Neuron (in vitro differentiated cells): Measurements from ENCODE around the gene CD46.

Source experiments
- H2AFZ ChIP-seq: one replicate; pipeline ENCODE4 v1.6.1; 2013; ENCODE audit warnings: low read depth, mild to moderate bottlenecking, inconsistent platforms, low read length, moderate library complexity
- H3K27me3 ChIP-seq: one replicate; pipeline ENCODE4 v1.6.1; 2013; ENCODE audit warnings: low read length; ENCODE audit not compliant: insufficient read depth
- H3K36me3 ChIP-seq: one replicate; pipeline ENCODE4 v1.6.1; 2013; ENCODE audit warnings: low read length; ENCODE audit not compliant: insufficient read depth
- H3K4me1 ChIP-seq: one replicate; pipeline ENCODE4 v1.6.1; 2013; ENCODE audit warnings: low read length; ENCODE audit not compliant: insufficient read depth
- H3K4me3 ChIP-seq: 2 replicates; pipeline ENCODE4 v1.5.1; 2013; ENCODE audit warnings: mild to moderate bottlenecking, low read length, moderate library complexity
- H3K9me3 ChIP-seq: one replicate; pipeline ENCODE4 v1.6.1; 2013; ENCODE audit warnings: low read length

Gene CD46

DNA sequence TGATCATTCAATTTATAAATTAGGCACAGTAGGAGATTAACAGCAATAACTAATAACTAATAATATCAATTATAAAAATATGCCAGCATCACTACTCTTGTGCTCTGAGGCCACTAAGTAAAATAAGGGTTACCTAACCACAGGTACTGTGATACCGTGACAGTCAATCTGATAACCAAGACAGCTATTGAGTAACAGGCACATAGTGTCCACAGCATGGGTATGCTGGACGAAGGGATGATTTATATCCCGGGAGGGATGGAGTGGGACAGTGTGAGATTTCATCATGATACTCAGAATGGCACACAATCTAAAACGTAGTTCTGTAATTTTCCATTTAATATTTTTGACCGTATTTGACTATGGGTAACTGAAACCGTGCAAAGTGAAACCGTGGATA lies 39.4 kb downstream of the CD46 start:
- peaks cover 66% of the 10 kb centered on the region for H3K36me3 ChIP-seq
- no peak overlapping the region for H3K4me3 ChIP-seq

DNA sequence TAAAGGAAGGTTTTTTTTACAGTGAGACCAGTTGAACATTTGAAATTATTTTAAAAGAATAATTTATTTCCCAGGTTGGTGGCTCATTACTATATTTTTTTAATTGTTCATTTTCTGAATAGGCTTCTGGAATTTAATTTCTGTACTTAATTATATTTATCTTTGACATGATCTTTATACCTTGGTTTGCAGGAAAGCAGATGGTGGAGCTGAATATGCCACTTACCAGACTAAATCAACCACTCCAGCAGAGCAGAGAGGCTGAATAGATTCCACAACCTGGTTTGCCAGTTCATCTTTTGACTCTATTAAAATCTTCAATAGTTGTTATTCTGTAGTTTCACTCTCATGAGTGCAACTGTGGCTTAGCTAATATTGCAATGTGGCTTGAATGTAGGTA lies 41.5 kb downstream of the CD46 start:
- H3K9me3 ChIP-seq, result no peaks in the 10 kb centered on the region
- no peaks in the 10 kb centered on the region for H3K4me1 ChIP-seq
- H3K4me3 ChIP-seq, result no peak overlapping the region
- H2AFZ ChIP-seq, result no peak overlapping the region
- H3K36me3 ChIP-seq, result peaks cover 49% of the 10 kb centered on the region
- H3K27me3 ChIP-seq, result no peaks in the 10 kb centered on the region

More for the DNA sequence above, 39.4 kb downstream of the CD46 start:
- H2AFZ ChIP-seq, result no peak overlapping the region
- H3K9me3 ChIP-seq, result no peaks in the 10 kb centered on the region
- H3K27me3 ChIP-seq, result no peaks in the 10 kb centered on the region
- no peaks in the 10 kb centered on the region for H3K4me1 ChIP-seq

DNA sequence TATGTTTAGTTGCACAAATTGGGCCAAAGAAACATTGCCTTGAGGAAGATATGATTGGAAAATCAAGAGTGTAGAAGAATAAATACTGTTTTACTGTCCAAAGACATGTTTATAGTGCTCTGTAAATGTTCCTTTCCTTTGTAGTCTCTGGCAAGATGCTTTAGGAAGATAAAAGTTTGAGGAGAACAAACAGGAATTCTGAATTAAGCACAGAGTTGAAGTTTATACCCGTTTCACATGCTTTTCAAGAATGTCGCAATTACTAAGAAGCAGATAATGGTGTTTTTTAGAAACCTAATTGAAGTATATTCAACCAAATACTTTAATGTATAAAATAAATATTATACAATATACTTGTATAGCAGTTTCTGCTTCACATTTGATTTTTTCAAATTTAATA lies 43.0 kb downstream of the CD46 start:
- Histone ChIP-seq H3K27me3 (no peaks in the 10 kb centered on the region), H3K4me1 (no peaks in the 10 kb centered on the region), H2AFZ (no peak overlapping the region), H3K9me3 (no peaks in the 10 kb centered on the region), H3K36me3 (peaks cover 38% of the 10 kb centered on the region), H3K4me3 (no peak overlapping the region)

DNA sequence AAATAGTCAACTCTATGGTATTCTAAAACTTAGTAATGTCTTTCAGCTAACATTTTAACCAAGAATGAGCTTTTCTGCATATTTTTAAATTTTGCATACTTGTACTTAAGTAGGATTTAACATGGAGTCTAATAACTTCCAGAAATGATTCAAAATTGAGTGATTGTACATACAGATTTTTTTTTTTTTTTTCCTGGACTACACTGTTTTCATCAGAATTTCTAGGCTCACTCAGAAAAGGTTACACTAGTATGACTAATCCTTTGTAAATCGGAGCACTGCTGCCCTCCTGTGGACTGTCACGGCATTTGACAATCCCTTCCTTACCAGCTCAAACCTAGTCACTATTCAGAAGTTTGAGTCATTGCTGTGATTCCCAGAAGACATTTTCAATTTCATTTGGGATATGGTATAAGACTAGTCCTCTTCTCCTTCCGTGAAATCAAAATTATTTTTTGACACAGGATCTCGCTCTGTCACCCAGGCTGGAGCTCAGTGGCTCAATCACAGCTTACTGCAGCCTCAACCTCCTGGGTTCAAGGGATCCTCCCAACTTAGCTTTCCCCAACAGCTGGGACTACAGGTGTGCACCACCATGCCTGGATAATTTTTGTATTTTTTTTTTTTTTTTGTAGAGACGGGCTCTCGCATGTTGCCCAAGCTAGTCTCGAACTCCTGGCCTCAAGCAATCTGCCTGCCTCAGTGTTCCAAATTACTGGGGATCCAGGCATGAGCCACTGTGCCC lies 45.5 kb downstream of the CD46 start:
- Histone ChIP-seq H2AFZ (no peak overlapping the region), H3K9me3 (no peaks in the 10 kb centered on the region), H3K36me3 (peaks cover 40% of the 10 kb centered on the region)

DNA sequence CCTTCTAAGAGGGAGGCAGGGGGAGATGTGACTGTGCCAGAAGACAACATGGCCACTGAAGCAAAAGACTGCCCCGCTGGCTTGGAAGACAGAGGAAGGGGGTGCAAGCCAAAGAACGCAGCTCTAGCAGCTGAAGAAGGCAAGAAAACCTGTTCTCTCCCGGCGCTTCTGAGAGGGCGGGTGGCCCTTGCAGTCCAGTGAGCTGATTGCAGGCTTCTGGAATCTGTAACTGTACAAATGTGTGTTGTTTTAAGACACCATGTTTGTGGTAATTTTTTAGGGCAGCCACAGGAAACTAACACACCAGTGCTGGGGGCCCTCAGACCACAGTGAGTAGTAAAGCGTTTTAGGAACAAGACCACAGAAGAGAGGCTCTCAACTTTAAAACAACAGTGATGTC lies 47.0 kb downstream of the CD46 start:
- Histone ChIP-seq H2AFZ (no peak overlapping the region), H3K9me3 (no peaks in the 10 kb centered on the region), H3K36me3 (peaks cover 35% of the 10 kb centered on the region), H3K27me3 (no peaks in the 10 kb centered on the region), H3K4me1 (no peaks in the 10 kb centered on the region), H3K4me3 (no peak overlapping the region)

More for the DNA sequence above, 45.5 kb downstream of the CD46 start:
- no peaks in the 10 kb centered on the region for H3K4me1 ChIP-seq
- no peaks in the 10 kb centered on the region for H3K27me3 ChIP-seq
- H3K4me3 ChIP-seq, result no peak overlapping the region

DNA sequence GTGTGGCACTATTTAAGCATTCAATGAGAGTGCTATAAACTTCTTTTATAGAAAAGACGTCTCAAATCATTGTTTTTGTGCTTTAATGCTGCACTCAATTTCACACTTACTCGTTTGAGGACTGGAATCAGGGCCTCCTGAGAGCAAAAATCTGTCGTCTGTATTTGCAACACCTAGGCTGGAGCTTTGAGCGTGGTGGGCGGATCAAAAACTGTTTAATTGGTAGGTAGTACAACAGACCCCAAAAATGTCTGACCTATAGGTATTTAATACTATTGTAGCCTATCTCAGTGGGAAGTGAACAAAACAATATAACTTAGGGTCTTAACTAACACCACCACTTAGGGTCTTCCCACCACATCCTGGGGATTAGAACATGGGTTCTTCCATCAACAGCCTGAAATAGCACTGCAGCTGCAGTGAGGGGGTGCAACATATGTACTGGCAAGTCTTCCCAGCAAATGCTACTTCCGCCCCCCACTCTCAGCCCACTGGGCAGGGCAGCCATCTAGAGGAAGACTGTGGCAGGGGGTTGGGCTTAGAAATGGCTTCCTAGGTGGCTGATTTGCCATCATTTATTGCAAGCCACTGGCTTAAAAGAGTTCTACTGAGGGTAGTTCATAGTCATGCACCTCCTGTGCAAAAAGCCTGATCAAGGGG lies 48.3 kb downstream of the CD46 start:
- H3K27me3 ChIP-seq, result no peaks in the 10 kb centered on the region
- no peak overlapping the region for H2AFZ ChIP-seq
- H3K4me3 ChIP-seq, result no peak overlapping the region
- peaks cover 30% of the 10 kb centered on the region for H3K36me3 ChIP-seq
- H3K4me1 ChIP-seq, result no peaks in the 10 kb centered on the region
- H3K9me3 ChIP-seq, result no peaks in the 10 kb centered on the region

DNA sequence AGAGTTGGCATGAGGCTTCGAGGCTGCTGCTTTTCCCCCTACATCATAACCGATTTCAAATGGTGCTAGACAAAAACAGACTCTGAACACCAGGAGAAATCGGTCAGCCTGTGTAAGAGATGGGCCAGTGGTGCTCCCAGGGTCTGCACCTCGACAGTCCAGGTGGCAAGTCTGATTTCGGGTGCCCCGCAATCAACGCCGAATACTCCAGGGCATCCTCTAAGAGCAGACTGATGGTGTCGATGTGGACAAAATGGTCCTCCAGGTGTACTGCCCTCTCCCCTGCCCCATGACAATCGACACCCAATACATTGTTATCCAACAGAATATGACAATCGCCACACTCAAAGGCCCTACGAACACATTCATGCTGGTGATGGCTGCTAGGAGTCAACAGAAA lies 50.0 kb downstream of the CD46 start:
- Histone ChIP-seq H3K36me3 (peaks cover 36% of the 10 kb centered on the region), H3K9me3 (no peaks in the 10 kb centered on the region), H3K27me3 (no peaks in the 10 kb centered on the region), H3K4me1 (no peaks in the 10 kb centered on the region), H2AFZ (no peak overlapping the region), H3K4me3 (no peak overlapping the region)

DNA sequence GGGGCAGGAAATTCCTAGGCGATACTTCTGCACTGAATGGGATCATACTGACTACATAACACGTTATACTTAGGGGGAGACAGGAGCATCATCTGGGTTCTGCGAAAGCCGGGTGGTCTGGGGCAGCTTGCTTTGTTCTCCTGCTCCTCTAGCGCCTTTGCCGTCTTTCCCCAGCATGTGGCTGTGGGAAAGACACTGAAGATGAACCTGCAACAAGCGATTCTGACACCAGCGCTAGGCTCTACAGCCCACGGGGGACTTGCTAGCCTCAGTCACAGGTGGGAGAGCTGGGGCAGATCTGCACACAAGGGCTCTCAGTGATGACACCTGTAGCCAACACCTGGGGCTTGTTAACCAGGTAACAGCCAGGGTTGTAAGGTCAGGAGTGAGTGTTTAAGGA lies 51.8 kb downstream of the CD46 start:
- no peaks in the 10 kb centered on the region for H3K27me3 ChIP-seq
- no peak overlapping the region for H3K4me3 ChIP-seq
- no peaks in the 10 kb centered on the region for H3K9me3 ChIP-seq
- no peak overlapping the region for H2AFZ ChIP-seq
- no peaks in the 10 kb centered on the region for H3K4me1 ChIP-seq
- H3K36me3 ChIP-seq, result peaks cover 51% of the 10 kb centered on the region

DNA sequence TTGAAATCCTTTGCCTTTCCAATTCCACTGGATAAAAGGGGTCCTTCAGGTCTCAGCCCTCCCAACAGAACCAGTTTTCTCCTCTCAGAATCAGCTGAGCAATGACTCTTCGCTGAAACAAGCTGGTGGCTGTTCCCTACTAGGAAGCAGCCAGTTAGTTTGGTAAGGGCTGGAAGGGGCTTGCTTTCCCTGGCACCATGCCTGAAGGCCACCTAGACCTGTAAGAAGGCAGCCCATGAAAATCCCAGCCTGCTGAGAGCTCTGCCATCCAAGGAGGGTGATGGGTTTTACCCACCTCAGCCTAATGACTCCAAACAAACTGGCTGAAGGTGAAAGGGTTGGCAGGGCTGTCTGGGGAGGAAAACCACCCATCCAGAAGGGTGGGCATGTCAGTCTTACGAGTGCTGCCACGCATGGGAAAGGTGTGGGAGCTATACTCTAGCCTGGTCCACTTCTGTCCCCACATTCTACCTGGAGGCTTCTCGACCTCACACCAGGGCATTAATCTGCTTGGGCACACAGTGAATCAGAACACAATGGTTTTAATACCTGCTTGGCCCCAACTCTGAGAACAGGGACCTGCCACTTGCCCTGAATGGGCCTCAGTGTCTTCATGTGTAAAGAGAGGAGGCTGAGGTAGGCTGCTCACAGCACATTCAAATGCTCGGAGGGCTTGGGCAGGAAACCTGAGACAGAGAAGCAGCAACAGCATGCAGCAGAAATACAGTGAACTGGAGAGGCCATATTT lies 53.0 kb downstream of the CD46 start:
- H2AFZ ChIP-seq, result no peak overlapping the region

DNA sequence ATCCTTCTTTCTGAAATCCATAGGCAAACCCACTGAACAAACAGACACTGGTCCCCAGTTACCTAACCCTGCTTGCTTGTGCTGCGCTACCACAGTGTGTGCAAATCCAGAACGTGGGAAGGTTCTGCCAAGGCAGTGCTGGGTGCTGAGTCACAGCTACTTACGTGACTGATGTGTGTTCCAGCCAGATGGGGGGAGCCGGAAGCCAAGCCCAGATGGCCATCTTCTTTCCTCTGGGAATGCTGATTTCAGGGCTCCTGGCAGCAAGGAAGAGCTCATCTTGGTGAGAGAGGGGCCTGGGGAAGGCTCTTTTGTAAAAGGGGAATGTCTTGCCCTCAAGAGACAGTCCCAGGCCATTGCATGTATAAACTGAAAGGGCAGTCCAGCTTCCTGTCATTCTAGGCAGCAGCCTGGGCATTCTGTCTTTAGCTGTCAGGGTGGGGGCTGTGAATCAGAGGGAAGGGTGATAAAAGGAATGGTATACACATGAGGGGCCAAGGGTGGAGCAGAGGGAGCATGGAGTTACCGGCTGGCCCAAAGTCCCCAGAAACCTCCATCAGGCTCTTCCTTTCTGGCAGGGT lies 54.1 kb downstream of the CD46 start:
- Histone ChIP-seq H3K36me3 (peaks cover 63% of the 10 kb centered on the region), H3K27me3 (no peaks in the 10 kb centered on the region), H3K9me3 (no peaks in the 10 kb centered on the region), H3K4me3 (no peak overlapping the region), H3K4me1 (no peaks in the 10 kb centered on the region), H2AFZ (no peak overlapping the region)

More for the DNA sequence above, 53.0 kb downstream of the CD46 start:
- no peaks in the 10 kb centered on the region for H3K4me1 ChIP-seq
- peaks cover 62% of the 10 kb centered on the region for H3K36me3 ChIP-seq
- no peaks in the 10 kb centered on the region for H3K27me3 ChIP-seq
- H3K9me3 ChIP-seq, result no peaks in the 10 kb centered on the region
- no peak overlapping the region for H3K4me3 ChIP-seq

DNA sequence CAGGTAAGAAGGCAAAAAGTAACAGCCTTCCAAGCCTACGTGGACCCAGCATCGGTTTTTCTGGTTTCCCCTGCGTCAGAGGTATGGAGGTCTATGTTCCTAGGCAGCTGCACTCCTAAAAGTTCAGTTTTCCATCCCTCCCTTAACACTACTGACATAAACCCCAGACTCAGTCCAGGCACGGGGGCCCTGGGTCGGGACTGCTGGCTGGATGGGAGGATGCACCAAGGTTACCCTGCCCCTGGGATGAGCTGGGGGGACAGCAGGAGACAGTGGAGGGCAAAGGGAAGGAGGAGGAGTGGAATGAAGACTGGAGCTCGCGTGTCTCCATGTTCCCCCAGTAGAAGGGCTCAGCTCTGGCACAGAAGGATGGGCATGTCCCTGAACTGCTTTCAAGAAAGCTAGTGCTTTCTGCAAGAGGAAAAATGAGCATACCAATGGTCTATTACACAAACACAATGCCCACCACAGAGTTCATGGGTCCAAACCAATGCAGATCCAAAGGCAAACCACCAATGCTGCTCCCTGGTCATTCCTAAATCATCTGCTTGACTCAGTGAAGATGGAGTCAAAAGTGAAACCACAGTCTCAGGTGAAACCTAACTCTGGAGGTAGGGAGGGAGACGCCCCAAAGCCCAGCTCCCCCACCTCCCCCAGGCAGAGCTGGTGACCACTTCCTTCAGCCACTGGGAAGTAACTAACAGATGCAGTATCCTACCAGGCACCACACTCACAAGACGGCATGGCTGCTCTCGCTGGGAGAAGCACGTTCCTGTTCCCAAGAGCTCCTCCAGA lies 54.9 kb downstream of the CD46 start:
- no peaks in the 10 kb centered on the region for H3K27me3 ChIP-seq
- H2AFZ ChIP-seq, result no peak overlapping the region
- H3K4me3 ChIP-seq, result no peak overlapping the region
- H3K4me1 ChIP-seq, result no peaks in the 10 kb centered on the region
- H3K36me3 ChIP-seq, result peaks cover 60% of the 10 kb centered on the region
- no peaks in the 10 kb centered on the region for H3K9me3 ChIP-seq

DNA sequence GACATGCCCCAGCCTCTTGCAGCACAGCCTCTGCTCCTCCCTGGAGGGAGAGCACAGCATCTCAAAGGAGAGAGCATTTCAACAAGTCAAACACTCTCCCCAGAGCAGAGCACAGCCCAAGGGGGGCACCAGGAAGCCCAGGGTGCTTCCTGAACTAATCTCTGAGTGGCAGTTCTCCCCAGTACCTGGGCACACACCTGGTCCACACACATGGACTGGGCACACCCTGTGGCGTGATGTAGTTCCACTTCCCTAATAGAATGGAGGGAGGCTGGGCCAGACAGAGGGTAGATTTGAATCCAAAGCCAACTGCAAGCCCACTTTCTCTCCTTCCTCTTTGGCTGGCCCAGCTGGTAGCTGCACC lies 55.5 kb downstream of the CD46 start:
- Histone ChIP-seq H2AFZ (no peak overlapping the region), H3K4me3 (no peak overlapping the region), H3K4me1 (no peaks in the 10 kb centered on the region), H3K36me3 (peaks cover 59% of the 10 kb centered on the region), H3K27me3 (no peaks in the 10 kb centered on the region), H3K9me3 (no peaks in the 10 kb centered on the region)
